ENCODE results near the gene APBB1IP.
"Not testable (repeated sequence)": the region's sequence is repeated elsewhere in the genome, so short reads cannot be mapped to it uniquely, and the experiment has no call there.

Gene APBB1IP

GRCh38 chr10:26448706-26449435 is 10.7 kb downstream of the APBB1IP start:
- DNase-seq (ENCODE audit: low read depth in 1 of 2, low spot score in 1 of 2): no peak
- in situ Hi-C loops (cut with HindIII; ENCODE audit: low pct_unique_long_range_greater_than_20kb, low sequenced_read_pairs): no loop called here
- TF ChIP-seq JUND (IDR thresholded peaks at IDR 0.05; ENCODE audit: low read depth): no peak

GRCh38 chr10:26449726-26450125 is 11.6 kb downstream of the APBB1IP start:
- no peak for DNase-seq (ENCODE audit: low read depth in 1 of 2, low spot score in 1 of 2)
- in situ Hi-C loops (cut with HindIII; ENCODE audit: low pct_unique_long_range_greater_than_20kb, low sequenced_read_pairs): no loop called here
- TF ChIP-seq JUND (IDR thresholded peaks at IDR 0.05; ENCODE audit: low read depth): no peak

- TF ChIP-seq JUND (IDR thresholded peaks at IDR 0.05; ENCODE audit: low read depth): no peak
- in situ Hi-C loops (cut with HindIII; ENCODE audit: low pct_unique_long_range_greater_than_20kb, low sequenced_read_pairs): no loop called here
- no peak for DNase-seq (ENCODE audit: low read depth in 1 of 2, low spot score in 1 of 2)
Measured at GRCh38 chr10:26451903-26452302, 13.8 kb downstream of the APBB1IP start.

GRCh38 chr10:26453850-26454249 is 15.7 kb downstream of the APBB1IP start:
- DNase-seq (ENCODE audit: low read depth in 1 of 2, low spot score in 1 of 2): no peak
- in situ Hi-C loops (cut with HindIII; ENCODE audit: low pct_unique_long_range_greater_than_20kb, low sequenced_read_pairs): no loop called here
- TF ChIP-seq JUND (IDR thresholded peaks at IDR 0.05; ENCODE audit: low read depth): no peak

- in situ Hi-C loops (cut with HindIII; ENCODE audit: low pct_unique_long_range_greater_than_20kb, low sequenced_read_pairs): no loop called here
- no peak for TF ChIP-seq JUND (IDR thresholded peaks at IDR 0.05; ENCODE audit: low read depth)
- no peak for DNase-seq (ENCODE audit: low read depth in 1 of 2, low spot score in 1 of 2)
Measured at GRCh38 chr10:26454891-26455290, 16.8 kb downstream of the APBB1IP start.

GRCh38 chr10:26455567-26456315 is 17.6 kb downstream of the APBB1IP start:
- no peak for TF ChIP-seq JUND (IDR thresholded peaks at IDR 0.05; ENCODE audit: low read depth)
- no peak for DNase-seq (ENCODE audit: low read depth in 1 of 2, low spot score in 1 of 2)
- in situ Hi-C loops (cut with HindIII; ENCODE audit: low pct_unique_long_range_greater_than_20kb, low sequenced_read_pairs): no loop called here

GRCh38 chr10:26457088-26457487 is 18.9 kb downstream of the APBB1IP start:
- in situ Hi-C loops (cut with HindIII; ENCODE audit: low pct_unique_long_range_greater_than_20kb, low sequenced_read_pairs): no loop called here

GRCh38 chr10:26460736-26461135 is 22.6 kb downstream of the APBB1IP start:
- in situ Hi-C loops (cut with HindIII; ENCODE audit: low pct_unique_long_range_greater_than_20kb, low sequenced_read_pairs): no loop called here
- no peak for TF ChIP-seq JUND (IDR thresholded peaks at IDR 0.05; ENCODE audit: low read depth)
- no peak for DNase-seq (ENCODE audit: low read depth in 1 of 2, low spot score in 1 of 2)

More at GRCh38 chr10:26457088-26457487, 18.9 kb downstream of the APBB1IP start:
- no peak for TF ChIP-seq JUND (IDR thresholded peaks at IDR 0.05; ENCODE audit: low read depth)
- no peak for DNase-seq (ENCODE audit: low read depth in 1 of 2, low spot score in 1 of 2)

- DNase-seq (ENCODE audit: low read depth in 1 of 2, low spot score in 1 of 2): no peak
- in situ Hi-C loops (cut with HindIII; ENCODE audit: low pct_unique_long_range_greater_than_20kb, low sequenced_read_pairs): no loop called here
- TF ChIP-seq JUND (IDR thresholded peaks at IDR 0.05; ENCODE audit: low read depth): no peak
Measured at GRCh38 chr10:26463986-26464385, 25.8 kb downstream of the APBB1IP start.

GRCh38 chr10:26464632-26465280 is 26.6 kb downstream of the APBB1IP start:
- DNase-seq (ENCODE audit: low read depth in 1 of 2, low spot score in 1 of 2): no peak
- TF ChIP-seq JUND (IDR thresholded peaks at IDR 0.05; ENCODE audit: low read depth): no peak
- in situ Hi-C loops (cut with HindIII; ENCODE audit: low pct_unique_long_range_greater_than_20kb, low sequenced_read_pairs): no loop called here

GRCh38 chr10:26466531-26466930 is 28.4 kb downstream of the APBB1IP start:
- in situ Hi-C loops (cut with HindIII; ENCODE audit: low pct_unique_long_range_greater_than_20kb, low sequenced_read_pairs); DNase-seq (ENCODE audit: low read depth in 1 of 2, low spot score in 1 of 2): not testable (repeated sequence)

GRCh38 chr10:26467639-26468038 is 29.5 kb downstream of the APBB1IP start:
- DNase-seq (ENCODE audit: low read depth in 1 of 2, low spot score in 1 of 2): no peak
- in situ Hi-C loops (cut with HindIII; ENCODE audit: low pct_unique_long_range_greater_than_20kb, low sequenced_read_pairs): no loop called here
- no peak for TF ChIP-seq JUND (IDR thresholded peaks at IDR 0.05; ENCODE audit: low read depth)

GRCh38 chr10:26468291-26468690 is 30.1 kb downstream of the APBB1IP start:
- in situ Hi-C loops (cut with HindIII; ENCODE audit: low pct_unique_long_range_greater_than_20kb, low sequenced_read_pairs): no loop called here
- no peak for TF ChIP-seq JUND (IDR thresholded peaks at IDR 0.05; ENCODE audit: low read depth)
- no peak for DNase-seq (ENCODE audit: low read depth in 1 of 2, low spot score in 1 of 2)
